Natural killer cell (primary cell): ENCODE data around the gene LRRC27. TPM values are rescaled to one million over a fixed set of nuclear protein-coding genes. Genes with fewer than 3 reads are reported as not detected.
A peak's percentile ranks its signal among the peaks of the same experiment; 100 is the strongest.

ENCODE experiments used
- ATAC-seq, 3 donors: fragments of 150-1000 bp in 2 of 3; fragments of 200-7000 bp in 1 of 3; cut with Tn5 transposase; 1 replicate in 1 of 3; 2 replicates in 2 of 3; pipeline ENCODE4 v1.10.0; 2021; ENCODE audit warnings: mild to moderate bottlenecking in 2 of 3, moderate library complexity in 2 of 3
- DNase-seq, 2 donors: peaks; one replicate each; pipeline versions ENCODE4 v3.0.0 to v3.0.0-alpha.2; 2013 to 2021; ENCODE audit warnings: mixed read lengths in 1 of 2
- H3K27ac ChIP-seq: one replicate; pipeline ENCODE4 v1.5.1; 2013; ENCODE audit warnings: mild to moderate bottlenecking, low read length
- H3K27me3 ChIP-seq: one replicate; pipeline ENCODE4 v1.6.1; 2013; ENCODE audit warnings: low read length; ENCODE audit not compliant: control insufficient read depth, insufficient read depth
- H3K36me3 ChIP-seq: one replicate; pipeline ENCODE4 v1.6.1; 2013; ENCODE audit warnings: low read length; ENCODE audit not compliant: control insufficient read depth, insufficient read depth
- H3K4me1 ChIP-seq: one replicate; pipeline ENCODE4 v1.6.1; 2013; ENCODE audit warnings: low read length; ENCODE audit not compliant: control insufficient read depth, insufficient read depth
- H3K4me3 ChIP-seq: one replicate; pipeline ENCODE4 v1.5.1; 2013; ENCODE audit warnings: low read length
- H3K9me3 ChIP-seq: one replicate; pipeline ENCODE4 v1.6.1; 2013; ENCODE audit warnings: low read length; ENCODE audit not compliant: control insufficient read depth, insufficient read depth
- H3K27ac Mint-ChIP-seq, 2 donors: one replicate each; pipeline ENCODE4 v1.8.0; 2022; ENCODE audit warnings: mild to moderate bottlenecking in 2 of 2, mixed read lengths in 2 of 2, moderate library complexity in 1 of 2
- H3K27me3 Mint-ChIP-seq, 2 donors: one replicate each; pipeline ENCODE4 v1.8.0; 2022; ENCODE audit warnings: low read depth in 2 of 2, mixed read lengths in 2 of 2
- H3K36me3 Mint-ChIP-seq: one replicate; pipeline ENCODE4 v1.8.0; 2022; ENCODE audit warnings: mixed read lengths
- H3K4me1 Mint-ChIP-seq, 2 donors: one replicate each; pipeline ENCODE4 v1.8.0; 2022; ENCODE audit warnings: mixed read lengths in 2 of 2
- H3K4me3 Mint-ChIP-seq: one replicate; pipeline ENCODE4 v1.8.0; 2022; ENCODE audit warnings: mild to moderate bottlenecking, moderate library complexity, mixed read lengths
- H3K9me3 Mint-ChIP-seq, 2 donors: one replicate each; pipeline ENCODE4 v1.8.0; 2022; ENCODE audit warnings: mixed read lengths in 2 of 2
- WGBS: methylation state at CpG from one replicate; pipeline ENCODE4 v1.1.7; 2013; ENCODE audit warnings: missing lambda C conversion rate; ENCODE audit not compliant: insufficient coverage; 5-methylcytosine and 5-hydroxymethylcytosine counted together
- intact Hi-C: fragments of 100-400 bp; cut with micrococcal nuclease; formaldehyde crosslinking; loops from one replicate; pipeline ENCODE4 v1.14.2; 2022
- total RNA-seq, 4 donors: library from RNA; stranded (reverse); fragments of 120-200 nt in 1 of 4; gene quantifications; one replicate each; pipeline versions ENCODE4 v1.2.3 to v1.2.4, GENCODE V29; 2013 to 2022
- TF ChIP-seq, protein P1 (sequence below): fragments of 200-600 bp; IDR thresholded peaks from one replicate; pipeline ENCODE4 v1.8.0; 2022; ENCODE audit warnings: antibody characterized with exemption

Gene LRRC27
- total RNA-seq, 3 donors from 2014 or later (not counting 1 experiment from before 2014, with no cell fraction given): 8.1 to 22.5 (median 9.9) TPM

GRCh38 chr10:132303361-132304115, 28.5 kb upstream of the LRRC27 start:
- DNase-seq: no peak
- H3K4me1 ChIP-seq: peaks cover 9% of the 10 kb centered on the region
- Mint-ChIP-seq H3K9me3 (no peaks in the 10 kb centered on the region), H3K4me1 (peaks cover 21 to 39% of the 10 kb centered on the region in 2 donors), H3K27me3 (no peaks in the 10 kb centered on the region), H3K4me3 (peak overlapping the region; percentile 18), H3K27ac (no peak overlapping the region), H3K36me3 (no peaks in the 10 kb centered on the region)
- no peak overlapping the region for H3K27ac ChIP-seq
- H3K4me3 ChIP-seq: no peak overlapping the region
- intact Hi-C loops: no loop called here
- ATAC-seq: no peak
- H3K36me3 ChIP-seq: no peaks in the 10 kb centered on the region
- 90% methylated on average over 19 of the region's 21 CpGs for WGBS
- TF ChIP-seq, protein P1, sequence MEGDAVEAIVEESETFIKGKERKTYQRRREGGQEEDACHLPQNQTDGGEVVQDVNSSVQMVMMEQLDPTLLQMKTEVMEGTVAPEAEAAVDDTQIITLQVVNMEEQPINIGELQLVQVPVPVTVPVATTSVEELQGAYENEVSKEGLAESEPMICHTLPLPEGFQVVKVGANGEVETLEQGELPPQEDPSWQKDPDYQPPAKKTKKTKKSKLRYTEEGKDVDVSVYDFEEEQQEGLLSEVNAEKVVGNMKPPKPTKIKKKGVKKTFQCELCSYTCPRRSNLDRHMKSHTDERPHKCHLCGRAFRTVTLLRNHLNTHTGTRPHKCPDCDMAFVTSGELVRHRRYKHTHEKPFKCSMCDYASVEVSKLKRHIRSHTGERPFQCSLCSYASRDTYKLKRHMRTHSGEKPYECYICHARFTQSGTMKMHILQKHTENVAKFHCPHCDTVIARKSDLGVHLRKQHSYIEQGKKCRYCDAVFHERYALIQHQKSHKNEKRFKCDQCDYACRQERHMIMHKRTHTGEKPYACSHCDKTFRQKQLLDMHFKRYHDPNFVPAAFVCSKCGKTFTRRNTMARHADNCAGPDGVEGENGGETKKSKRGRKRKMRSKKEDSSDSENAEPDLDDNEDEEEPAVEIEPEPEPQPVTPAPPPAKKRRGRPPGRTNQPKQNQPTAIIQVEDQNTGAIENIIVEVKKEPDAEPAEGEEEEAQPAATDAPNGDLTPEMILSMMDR: no peak
- H3K9me3 ChIP-seq: no peaks in the 10 kb centered on the region
- H3K27me3 ChIP-seq: no peaks in the 10 kb centered on the region

DNA sequence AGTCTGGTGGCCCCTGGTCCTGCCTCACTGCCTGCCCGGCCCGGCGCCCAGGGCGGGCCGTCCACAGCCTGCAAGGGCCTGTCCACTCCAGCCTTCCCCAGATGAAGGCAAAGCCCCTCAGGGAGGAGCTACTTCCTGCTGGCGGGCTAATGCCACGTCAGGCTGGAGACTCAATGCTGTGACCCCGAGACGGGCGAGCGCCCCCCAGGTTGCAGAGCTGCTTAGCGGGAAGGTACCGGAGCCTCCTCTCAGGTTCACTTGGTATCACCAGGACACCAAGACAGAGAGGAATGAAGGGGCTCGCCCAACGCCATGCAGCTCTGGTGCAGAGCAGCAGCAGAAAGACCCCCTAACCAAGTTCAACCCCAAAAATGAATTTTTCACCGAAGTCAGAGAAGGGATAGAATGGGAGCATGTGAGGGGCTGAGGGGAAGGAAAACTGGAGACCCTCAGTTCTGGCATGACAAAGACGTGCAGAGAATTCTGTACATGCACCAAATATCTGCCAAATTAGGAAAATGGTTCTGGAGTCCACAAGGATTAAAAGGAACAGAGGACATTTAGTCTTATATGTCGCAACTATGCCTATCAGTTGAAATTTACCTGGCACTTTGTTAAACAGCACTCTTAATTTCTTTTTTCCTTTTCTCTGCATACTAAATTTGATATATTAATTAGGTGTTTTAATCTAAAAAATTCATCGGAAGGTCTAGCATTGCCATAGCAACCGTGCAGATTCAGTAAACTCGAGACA, 27.1 kb upstream of the LRRC27 start:
- Histone ChIP-seq H3K4me1 (peaks cover 14% of the 10 kb centered on the region), H3K27me3 (no peaks in the 10 kb centered on the region), H3K27ac (no peak overlapping the region), H3K36me3 (no peaks in the 10 kb centered on the region), H3K9me3 (no peaks in the 10 kb centered on the region), H3K4me3 (no peak overlapping the region)
- intact Hi-C loops: no loop called here
- DNase-seq: no peak
- Mint-ChIP-seq H3K4me3 (peak overlapping the region; percentile 94), H3K27ac (no peak overlapping the region), H3K4me1 (peaks cover 16 to 37% of the 10 kb centered on the region in 2 donors), H3K9me3 (no peaks in the 10 kb centered on the region), H3K36me3 (no peaks in the 10 kb centered on the region), H3K27me3 (no peaks in the 10 kb centered on the region)
- no peak for ATAC-seq
- 93% methylated on average over 20 of the region's 21 CpGs for WGBS
- TF ChIP-seq, protein P1: no peak

DNA sequence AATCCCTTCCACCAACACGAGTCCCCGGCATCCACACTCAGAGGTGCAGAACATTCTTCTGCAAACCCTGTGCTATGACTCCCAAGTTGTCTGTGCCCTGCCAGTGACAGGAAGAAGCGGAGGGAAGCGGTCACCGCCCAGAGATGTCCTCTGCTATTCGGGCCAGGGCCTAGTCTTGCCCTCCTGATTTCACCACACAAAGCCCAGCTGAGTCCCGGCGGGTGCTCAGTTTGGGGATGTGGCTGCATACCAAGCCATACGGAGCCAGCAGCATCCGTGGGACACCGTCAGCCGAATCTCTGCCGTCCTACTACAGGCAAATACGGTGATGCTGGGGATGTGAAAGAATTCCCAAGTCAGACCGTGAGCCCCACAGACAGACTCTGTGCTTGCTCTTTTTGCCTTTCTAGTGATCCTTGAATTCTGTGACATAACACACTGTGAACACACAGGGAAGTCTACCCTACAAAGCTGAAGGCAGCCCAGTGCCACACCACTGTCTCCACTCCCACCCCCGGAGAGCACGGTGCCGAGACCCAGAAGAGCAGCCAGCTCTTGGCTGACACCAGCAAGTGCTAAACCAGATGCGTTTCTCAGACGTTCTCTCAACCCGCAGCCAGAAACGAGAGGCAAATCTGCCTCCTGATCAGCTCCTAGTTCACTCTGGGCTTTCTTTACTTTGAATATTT, 26.2 kb upstream of the LRRC27 start:
- intact Hi-C loops: no loop called here
- Mint-ChIP-seq H3K27ac (no peak overlapping the region), H3K27me3 (no peaks in the 10 kb centered on the region), H3K4me1 (peaks cover 9 to 29% of the 10 kb centered on the region in 2 donors), H3K4me3 (peak overlapping the region; percentile 94), H3K9me3 (no peaks in the 10 kb centered on the region), H3K36me3 (no peaks in the 10 kb centered on the region)
- no peak for DNase-seq
- WGBS: 95% methylated on average over 22 of the region's 22 CpGs
- Histone ChIP-seq H3K27ac (no peak overlapping the region), H3K27me3 (no peaks in the 10 kb centered on the region), H3K9me3 (no peaks in the 10 kb centered on the region), H3K4me3 (no peak overlapping the region), H3K36me3 (no peaks in the 10 kb centered on the region), H3K4me1 (peaks cover 14% of the 10 kb centered on the region)
- TF ChIP-seq, protein P1: no peak
- ATAC-seq: no peak
